SK-N-SH (cell line): ENCODE results near the gene VWA3B. TPM values are rescaled to one million over a fixed set of nuclear protein-coding genes. Genes with fewer than 3 reads are reported as not detected.

Experiments
- CTCF ChIA-PET: fragments of 300-600, 350-600 bp; formaldehyde crosslinking; extraction: SDS; loops from one replicate; lab custom pipeline; 2021; lab: Yijun Ruan, JAX
- POLR2A ChIA-PET: fragments of 350-600 bp; sonication (Branson Sonifier 250); formaldehyde crosslinking; extraction: SDS; loops from one replicate; lab custom pipeline; 2020; ENCODE audit warnings: antibody characterized with exemption, inconsistent platforms; lab: Yijun Ruan, JAX
- DNase-seq: peaks from one replicate; pipeline ENCODE4 v3.0.0; 2012
- H2AFZ ChIP-seq: fragments of 200-600 bp; sonication (generic); 2 replicates; pipeline ENCODE4 v1.8.1; 2016; ENCODE audit warnings: antibody characterized with exemption, mild to moderate bottlenecking, low read depth
- H3F3A ChIP-seq: fragments of 200-600 bp; sonication (generic); replicated peaks from 2 replicates; pipeline ENCODE3; 2016; ENCODE audit warnings: antibody characterized with exemption, mild to moderate bottlenecking; ENCODE audit not compliant: insufficient read depth
- H3K27ac ChIP-seq, 2 experiments: fragments of 200-500 bp in 1 of 2; fragments of 200-600 bp in 1 of 2; sonication (Bioruptor generic) in 1 of 2; sonication (generic), shearing (Covaris generic) in 1 of 2; 2 replicates each; pipeline versions ENCODE4 v1.5.1 to v1.6.1; 2014 to 2016; ENCODE audit warnings: low read depth in 2 of 2, inconsistent platforms in 1 of 2, low read length in 1 of 2, mild to moderate bottlenecking in 1 of 2, mixed read lengths in 1 of 2
- H3K27me3 ChIP-seq: fragments of 200-600 bp; sonication (generic), shearing (Covaris generic); 2 replicates; pipeline ENCODE4 v1.6.1; 2016; ENCODE audit warnings: mixed run types; ENCODE audit not compliant: insufficient read depth
- H3K36me3 ChIP-seq, 2 experiments: fragments of 200-500 bp in 1 of 2; fragments of 200-600 bp in 1 of 2; sonication (Bioruptor generic) in 1 of 2; sonication (generic) in 1 of 2; replicated peaks in 1 of 2; 2 replicates each; pipeline versions ENCODE3 to v1.5.1; 2014 to 2016; ENCODE audit warnings: low read length in 1 of 2, mild to moderate bottlenecking in 1 of 2; ENCODE audit not compliant: insufficient read depth in 2 of 2, control insufficient read depth in 1 of 2
- H3K4me1 ChIP-seq, 2 experiments: fragments of 200-500 bp in 1 of 2; fragments of 200-600 bp in 1 of 2; sonication (Bioruptor generic) in 1 of 2; sonication (generic), shearing (Covaris generic) in 1 of 2; 2 replicates each; pipeline versions ENCODE4 v1.5.1 to v1.6.1; 2014 to 2016; ENCODE audit warnings: low read depth in 1 of 2, low read length in 1 of 2, mixed run types in 1 of 2; ENCODE audit not compliant: insufficient read depth in 2 of 2, control insufficient read depth in 1 of 2
- H3K4me2 ChIP-seq: fragments of 200-600 bp; sonication (generic), shearing (Covaris generic); 2 replicates; pipeline ENCODE4 v1.6.1; 2017; ENCODE audit warnings: mixed run types
- H3K4me3 ChIP-seq, 2 experiments: fragments of 200-500 bp in 1 of 2; fragments of 200-600 bp in 1 of 2; sonication (Bioruptor generic) in 1 of 2; sonication (generic), shearing (Covaris generic) in 1 of 2; 2 replicates each; pipeline versions ENCODE4 v1.5.1 to v1.8.1; 2014 to 2016; ENCODE audit warnings: low read depth in 2 of 2, inconsistent platforms in 1 of 2, low read length in 1 of 2, mild to moderate bottlenecking in 1 of 2, mixed read lengths in 1 of 2, moderate library complexity in 1 of 2
- H3K79me2 ChIP-seq: fragments of 200-600 bp; sonication (generic); 2 replicates; pipeline ENCODE4 v1.8.1; 2017; ENCODE audit warnings: mild to moderate bottlenecking; ENCODE audit not compliant: insufficient read depth
- H3K9ac ChIP-seq: fragments of 200-600 bp; sonication (generic); 2 replicates; pipeline ENCODE4 v1.6.1; 2017; ENCODE audit warnings: mixed run types
- H3K9me2 ChIP-seq: fragments of 200-600 bp; sonication (generic); 2 replicates; pipeline ENCODE4 v1.6.1; 2017; ENCODE audit warnings: mixed run types
- H3K9me3 ChIP-seq: fragments of 200-600 bp; sonication (generic); 2 replicates; pipeline ENCODE4 v1.6.1; 2017; ENCODE audit warnings: mixed run types, mild to moderate bottlenecking, moderate library complexity
- H4K20me1 ChIP-seq: fragments of 200-600 bp; sonication (generic); 2 replicates; pipeline ENCODE4 v1.6.1; 2017; ENCODE audit warnings: mild to moderate bottlenecking, mixed run types; ENCODE audit not compliant: insufficient read depth
- EZH2phosphoT487 ChIP-seq: fragments of 200-600 bp; sonication (generic); IDR thresholded peaks from 2 replicates; pipeline ENCODE4 v1.6.1; 2017; ENCODE audit warnings: low read depth, mixed run types, mild to moderate bottlenecking, antibody characterized with exemption, moderate library complexity, borderline replicate concordance
- FOSL2 ChIP-seq: IDR thresholded peaks from 2 replicates; pipeline ENCODE4 v1.4.0; 2012; ENCODE audit warnings: low read depth, mild to moderate bottlenecking, moderate library complexity, borderline replicate concordance
- FOXJ3 ChIP-seq: sonication (generic); formaldehyde crosslinking; IDR thresholded peaks from 2 replicates; pipeline ENCODE4 v1.5.1; 2020; ENCODE audit warnings: mild to moderate bottlenecking, missing genetic modification reagents
- FOXM1 ChIP-seq: IDR thresholded peaks from 2 replicates; pipeline ENCODE4 v1.4.0; 2012; ENCODE audit warnings: low read depth, mild to moderate bottlenecking
- JUND ChIP-seq: IDR thresholded peaks from 2 replicates; pipeline ENCODE4 v1.4.0; 2012
- MAX ChIP-seq: IDR thresholded peaks from 2 replicates; pipeline ENCODE4 v1.4.0; 2012; ENCODE audit warnings: low read depth
- MXI1 ChIP-seq: IDR thresholded peaks from 2 replicates; pipeline ENCODE4 v1.6.1; 2012; ENCODE audit warnings: mild to moderate bottlenecking, low read depth, low read length, improper control_type of control experiment
- NFIC ChIP-seq: IDR thresholded peaks from 2 replicates; pipeline ENCODE4 v1.4.0; 2012; ENCODE audit warnings: borderline replicate concordance
- POLR2AphosphoS5 ChIP-seq: IDR thresholded peaks from 2 replicates; pipeline ENCODE4 v1.6.1; 2012; ENCODE audit warnings: low read depth, low read length
- RAD21 ChIP-seq: IDR thresholded peaks from 2 replicates; pipeline ENCODE4 v1.6.1; 2012; ENCODE audit warnings: mild to moderate bottlenecking, low read length
- RFX5 ChIP-seq: IDR thresholded peaks from 2 replicates; pipeline ENCODE4 v1.6.1; 2012; ENCODE audit warnings: mild to moderate bottlenecking, improper control_type of control experiment, low read length
- SIN3A ChIP-seq: IDR thresholded peaks from 2 replicates; pipeline ENCODE4 v1.6.1; 2012; ENCODE audit warnings: low read depth, mild to moderate bottlenecking, low read length, moderate library complexity, borderline replicate concordance
- TCF12 ChIP-seq: IDR thresholded peaks from 2 replicates; pipeline ENCODE4 v1.4.0; 2012
- TEAD4 ChIP-seq: IDR thresholded peaks from 2 replicates; pipeline ENCODE4 v1.4.0; 2012; ENCODE audit warnings: mild to moderate bottlenecking, borderline replicate concordance; ENCODE audit not compliant: insufficient read depth
- USF1 ChIP-seq: IDR thresholded peaks from 2 replicates; pipeline ENCODE4 v1.4.0; 2012; ENCODE audit warnings: low read depth, borderline replicate concordance
- YY1 ChIP-seq: IDR thresholded peaks from 2 replicates; pipeline ENCODE4 v1.4.0; 2012; ENCODE audit warnings: low read depth, mild to moderate bottlenecking
- ZBTB33 ChIP-seq: IDR thresholded peaks from 2 replicates; pipeline ENCODE4 v1.4.0; 2012; ENCODE audit warnings: low read depth, borderline replicate concordance
- WGBS: methylation state at CpG from one replicate; pipeline ENCODE4 v1.1.6; 2017; ENCODE audit warnings: low lambda C conversion rate; 5-methylcytosine and 5-hydroxymethylcytosine counted together
- polyA plus RNA-seq, 3 experiments: library from polyadenylated mRNA; depleted of rRNA; stranded (reverse); fragments of >200 nt; gene quantifications; 2 replicates each; pipeline ENCODE4 v1.2.3, GENCODE V29; 2012
- TF ChIP-seq, protein P1 (sequence below): IDR thresholded peaks from 2 replicates; pipeline ENCODE4; 2012
- TF ChIP-seq, protein P2 (sequence below): fragments of 150-350 bp; IDR thresholded peaks from 2 replicates; pipeline ENCODE4 v1.6.1; 2016; ENCODE audit warnings: mild to moderate bottlenecking, low read depth, low read length

VWA3B gene
- polyA plus RNA-seq, 1 of the 3 experiments (the other 2 are of a cell fraction), result not detected

DNA sequence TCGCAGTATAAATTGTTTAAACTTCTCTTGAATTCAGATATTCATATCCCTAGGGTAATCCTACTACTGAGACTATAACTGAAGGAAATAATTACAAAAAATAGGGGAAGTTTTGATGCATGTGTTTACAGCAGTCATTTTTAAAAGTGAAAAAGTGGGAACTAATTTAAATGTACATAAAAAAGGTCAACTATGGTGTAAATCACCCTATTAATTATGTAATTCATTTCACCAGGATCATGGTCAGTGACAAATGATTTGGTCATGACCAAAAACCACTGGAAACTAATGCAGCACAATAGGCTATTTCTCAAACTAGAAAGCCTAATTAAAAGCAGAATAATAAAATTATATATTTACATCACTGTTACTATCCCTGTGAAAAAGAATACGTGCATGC lies 254.3 kb downstream of the VWA3B start:
- POLR2A ChIA-PET, result no interaction called here
- 62% methylated on average over 2 of the region's 2 CpGs for WGBS
- no peaks in the 10 kb centered on the region for H3F3A ChIP-seq
- no peak overlapping the region for H3K27ac ChIP-seq
- CTCF ChIA-PET, result no interaction called here
- H3K9ac ChIP-seq, result no peak overlapping the region
- peaks cover 19% of the 10 kb centered on the region; the same call in 1 of the 2 replicates for H3K27me3 ChIP-seq
- no peaks in the 10 kb centered on the region; a peak in 1 of 4 replicates for H3K4me1 ChIP-seq
- H3K79me2 ChIP-seq, result no peaks in the 10 kb centered on the region
- H3K4me2 ChIP-seq, result no peak overlapping the region
- no peak for DNase-seq
- no peaks in the 10 kb centered on the region for H4K20me1 ChIP-seq
- H3K36me3 ChIP-seq, result no peaks in the 10 kb centered on the region
- H3K9me3 ChIP-seq, result 0 out of 2 replicates have a peak, but pooled peaks cover 8% of the 10 kb centered on the region
- TF ChIP-seq RFX5, result no peak
- TF ChIP-seq, protein P1, sequence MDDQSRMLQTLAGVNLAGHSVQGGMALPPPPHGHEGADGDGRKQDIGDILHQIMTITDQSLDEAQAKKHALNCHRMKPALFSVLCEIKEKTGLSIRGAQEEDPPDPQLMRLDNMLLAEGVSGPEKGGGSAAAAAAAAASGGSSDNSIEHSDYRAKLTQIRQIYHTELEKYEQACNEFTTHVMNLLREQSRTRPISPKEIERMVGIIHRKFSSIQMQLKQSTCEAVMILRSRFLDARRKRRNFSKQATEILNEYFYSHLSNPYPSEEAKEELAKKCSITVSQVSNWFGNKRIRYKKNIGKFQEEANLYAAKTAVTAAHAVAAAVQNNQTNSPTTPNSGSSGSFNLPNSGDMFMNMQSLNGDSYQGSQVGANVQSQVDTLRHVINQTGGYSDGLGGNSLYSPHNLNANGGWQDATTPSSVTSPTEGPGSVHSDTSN, result no peak
- TF ChIP-seq EZH2phosphoT487, result no peak
- TF ChIP-seq YY1, result no peak
- no peak for TF ChIP-seq NFIC
- TF ChIP-seq ZBTB33, result no peak
- no peak for TF ChIP-seq POLR2AphosphoS5
- TF ChIP-seq FOXJ3, result no peak
- TF ChIP-seq RAD21, result no peak
- TF ChIP-seq TCF12, result no peak
- no peak for TF ChIP-seq JUND
- TF ChIP-seq SIN3A, result no peak
- no peak for TF ChIP-seq USF1
- no peak for TF ChIP-seq FOSL2
- no peak for TF ChIP-seq FOXM1
- TF ChIP-seq TEAD4, result no peak
- TF ChIP-seq, protein P2, sequence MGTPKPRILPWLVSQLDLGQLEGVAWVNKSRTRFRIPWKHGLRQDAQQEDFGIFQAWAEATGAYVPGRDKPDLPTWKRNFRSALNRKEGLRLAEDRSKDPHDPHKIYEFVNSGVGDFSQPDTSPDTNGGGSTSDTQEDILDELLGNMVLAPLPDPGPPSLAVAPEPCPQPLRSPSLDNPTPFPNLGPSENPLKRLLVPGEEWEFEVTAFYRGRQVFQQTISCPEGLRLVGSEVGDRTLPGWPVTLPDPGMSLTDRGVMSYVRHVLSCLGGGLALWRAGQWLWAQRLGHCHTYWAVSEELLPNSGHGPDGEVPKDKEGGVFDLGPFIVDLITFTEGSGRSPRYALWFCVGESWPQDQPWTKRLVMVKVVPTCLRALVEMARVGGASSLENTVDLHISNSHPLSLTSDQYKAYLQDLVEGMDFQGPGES, result no peak
- no peak for TF ChIP-seq MXI1
- no peak for TF ChIP-seq MAX
- no peaks in the 10 kb centered on the region for H3K9me2 ChIP-seq
- H3K4me3 ChIP-seq, result no peak overlapping the region
- no peak overlapping the region for H2AFZ ChIP-seq
